A549 (cell line): ENCODE data around the gene PSMA7.

Source experiments
- CEBPB ChIP-seq, 2 experiments: fragments of >200 bp in 1 of 2; sonication (Bioruptor Twin) in 1 of 2; formaldehyde crosslinking in 1 of 2; IDR thresholded peaks; 2 replicates each; pipeline ENCODE4 v1.6.1; 2012 to 2016
- EP300 ChIP-seq, 2 experiments: fragments of >200 bp; sonication (Bioruptor Twin); formaldehyde crosslinking; IDR thresholded peaks; 2 replicates in 1 of 2; 3 replicates in 1 of 2; pipeline ENCODE4 v1.6.1; 2016 to 2017
- GATA3 ChIP-seq: IDR thresholded peaks from 2 replicates; pipeline ENCODE4 v1.6.1; 2012; ENCODE audit warnings: borderline replicate concordance
- POLR2A ChIP-seq: IDR thresholded peaks from 2 replicates; pipeline ENCODE4 v1.6.1; 2012; ENCODE audit warnings: mild to moderate bottlenecking, low read length
- TF ChIP-seq, protein P1 (sequence below): fragments of >200 bp; sonication (Bioruptor Twin); formaldehyde crosslinking; IDR thresholded peaks from 3 replicates; pipeline ENCODE4 v1.5.1; 2016
- TF ChIP-seq, protein P2 (sequence below): IDR thresholded peaks from 2 replicates; pipeline ENCODE4 v1.6.1; 2012

DNA sequence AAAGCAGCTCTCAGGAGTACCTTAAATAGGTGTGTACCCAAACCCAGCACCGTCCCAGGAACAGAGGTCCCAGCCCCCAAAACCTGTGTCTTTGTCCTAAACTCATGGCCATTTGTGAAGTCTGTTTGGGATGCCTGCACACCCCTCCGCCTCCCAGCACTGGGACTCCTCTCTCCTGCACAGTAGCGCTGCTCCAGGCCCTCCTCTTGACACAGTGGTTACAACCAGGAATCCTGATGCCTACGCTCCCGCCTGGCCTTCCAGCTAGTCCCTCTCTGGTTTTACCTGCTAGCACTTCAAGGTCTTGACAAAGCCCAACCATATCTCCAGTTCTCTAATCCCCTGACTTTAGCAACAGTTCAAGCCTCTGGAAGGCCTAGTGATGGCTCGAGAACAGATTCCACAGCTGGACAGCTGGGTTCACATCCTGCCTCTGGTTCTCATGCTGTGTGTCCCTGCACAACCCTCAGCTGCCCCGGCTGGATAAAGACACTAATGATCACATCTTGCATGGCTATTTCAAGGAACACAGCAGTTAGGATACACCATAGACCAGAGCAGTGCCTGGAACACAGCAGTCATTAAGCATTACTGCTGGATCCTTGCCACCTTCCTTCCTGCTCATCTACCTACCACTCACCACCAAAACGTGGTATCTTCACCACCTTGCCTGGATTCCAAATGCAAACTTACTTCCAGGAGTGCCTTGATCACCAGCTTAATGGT is 5.6 kb downstream of the PSMA7 start:
- no peak for TF ChIP-seq CEBPB (IDR thresholded peaks at IDR 0.05)
- no peak for TF ChIP-seq POLR2A
- TF ChIP-seq, protein P1, sequence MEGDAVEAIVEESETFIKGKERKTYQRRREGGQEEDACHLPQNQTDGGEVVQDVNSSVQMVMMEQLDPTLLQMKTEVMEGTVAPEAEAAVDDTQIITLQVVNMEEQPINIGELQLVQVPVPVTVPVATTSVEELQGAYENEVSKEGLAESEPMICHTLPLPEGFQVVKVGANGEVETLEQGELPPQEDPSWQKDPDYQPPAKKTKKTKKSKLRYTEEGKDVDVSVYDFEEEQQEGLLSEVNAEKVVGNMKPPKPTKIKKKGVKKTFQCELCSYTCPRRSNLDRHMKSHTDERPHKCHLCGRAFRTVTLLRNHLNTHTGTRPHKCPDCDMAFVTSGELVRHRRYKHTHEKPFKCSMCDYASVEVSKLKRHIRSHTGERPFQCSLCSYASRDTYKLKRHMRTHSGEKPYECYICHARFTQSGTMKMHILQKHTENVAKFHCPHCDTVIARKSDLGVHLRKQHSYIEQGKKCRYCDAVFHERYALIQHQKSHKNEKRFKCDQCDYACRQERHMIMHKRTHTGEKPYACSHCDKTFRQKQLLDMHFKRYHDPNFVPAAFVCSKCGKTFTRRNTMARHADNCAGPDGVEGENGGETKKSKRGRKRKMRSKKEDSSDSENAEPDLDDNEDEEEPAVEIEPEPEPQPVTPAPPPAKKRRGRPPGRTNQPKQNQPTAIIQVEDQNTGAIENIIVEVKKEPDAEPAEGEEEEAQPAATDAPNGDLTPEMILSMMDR, result no peak
- no peak for TF ChIP-seq EP300 (IDR thresholded peaks at IDR 0.05)
- TF ChIP-seq, protein P2, sequence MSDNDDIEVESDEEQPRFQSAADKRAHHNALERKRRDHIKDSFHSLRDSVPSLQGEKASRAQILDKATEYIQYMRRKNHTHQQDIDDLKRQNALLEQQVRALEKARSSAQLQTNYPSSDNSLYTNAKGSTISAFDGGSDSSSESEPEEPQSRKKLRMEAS, result no peak
- no peak for TF ChIP-seq GATA3
